ENCODE results near the gene WHAMM.

WHAMM gene

GRCh38 chr15:82881747-82882146 lies 72.3 kb downstream of the WHAMM start:
- DNase-seq, result no peak

GRCh38 chr15:82882273-82882928 lies 73.0 kb downstream of the WHAMM start:
- in situ Hi-C loops (cut with MboI; ENCODE audit: low pct_unique_long_range_greater_than_20kb, low sequenced_read_pairs), result no loop called here
- DNase-seq, result no peak

More at GRCh38 chr15:82881747-82882146, 72.3 kb downstream of the WHAMM start:
- in situ Hi-C loops (cut with MboI; ENCODE audit: low pct_unique_long_range_greater_than_20kb, low sequenced_read_pairs), result no loop called here

Data from KBM-7 (cell line).